IPS-18a (cell line): ENCODE measurements around the gene GPC3.
"Not testable (repeated sequence)": the region's sequence is repeated elsewhere in the genome, so short reads cannot be mapped to it uniquely, and the experiment has no call there.

ENCODE experiments used
- H3K27ac ChIP-seq: one replicate; pipeline ENCODE4 v1.5.1; 2013; ENCODE audit warnings: low read length
- H3K27me3 ChIP-seq: one replicate; pipeline ENCODE4 v1.6.1; 2013; ENCODE audit warnings: mild to moderate bottlenecking, low read length; ENCODE audit not compliant: control insufficient read depth, insufficient read depth
- H3K36me3 ChIP-seq: one replicate; pipeline ENCODE4 v1.6.1; 2013; ENCODE audit warnings: low read depth, low read length; ENCODE audit not compliant: control insufficient read depth
- H3K4me1 ChIP-seq: one replicate; pipeline ENCODE4 v1.6.1; 2013; ENCODE audit warnings: low read depth, low read length; ENCODE audit not compliant: control insufficient read depth
- H3K4me3 ChIP-seq: one replicate; pipeline ENCODE4 v1.5.1; 2013; ENCODE audit warnings: low read length
- H3K9ac ChIP-seq: one replicate; pipeline ENCODE4 v1.6.1; 2013; ENCODE audit warnings: mild to moderate bottlenecking, low read length, moderate library complexity
- H3K9me3 ChIP-seq: one replicate; pipeline ENCODE4 v1.6.1; 2013; ENCODE audit warnings: low read depth, low read length; ENCODE audit not compliant: control insufficient read depth

Gene GPC3

GRCh38 chrX:133530960-133531359, 454.4 kb downstream of the GPC3 start:
- peaks cover 5% of the 10 kb centered on the region for H3K4me1 ChIP-seq
- no peak overlapping the region for H3K27ac ChIP-seq
- H3K27me3 ChIP-seq, result no peaks in the 10 kb centered on the region
- no peak overlapping the region for H3K4me3 ChIP-seq
- no peaks in the 10 kb centered on the region for H3K36me3 ChIP-seq
- H3K9me3 ChIP-seq, result peaks cover 10% of the 10 kb centered on the region
- H3K9ac ChIP-seq, result no peak overlapping the region

GRCh38 chrX:133529578-133529977, 455.8 kb downstream of the GPC3 start:
- peaks cover 5% of the 10 kb centered on the region for H3K4me1 ChIP-seq
- no peaks in the 10 kb centered on the region for H3K27me3 ChIP-seq

GRCh38 chrX:133527825-133528224, 457.6 kb downstream of the GPC3 start:
- Histone ChIP-seq H3K27ac (no peak overlapping the region), H3K27me3 (no peaks in the 10 kb centered on the region), H3K9me3 (peaks cover 13% of the 10 kb centered on the region), H3K4me3 (no peak overlapping the region), H3K4me1 (peaks cover 5% of the 10 kb centered on the region), H3K36me3 (no peaks in the 10 kb centered on the region), H3K9ac (no peak overlapping the region)

More at GRCh38 chrX:133529578-133529977, 455.8 kb downstream of the GPC3 start:
- no peak overlapping the region for H3K9ac ChIP-seq
- H3K9me3 ChIP-seq, result peaks cover 10% of the 10 kb centered on the region
- H3K27ac ChIP-seq, result no peak overlapping the region
- H3K4me3 ChIP-seq, result no peak overlapping the region
- no peaks in the 10 kb centered on the region for H3K36me3 ChIP-seq

GRCh38 chrX:133527415-133527814, 458.0 kb downstream of the GPC3 start:
- Histone ChIP-seq H3K27ac (no peak overlapping the region), H3K9ac (no peak overlapping the region), H3K27me3 (no peaks in the 10 kb centered on the region), H3K36me3 (no peaks in the 10 kb centered on the region), H3K4me1 (peaks cover 5% of the 10 kb centered on the region), H3K9me3 (peaks cover 13% of the 10 kb centered on the region), H3K4me3 (no peak overlapping the region)

- not testable (repeated sequence) for H3K4me3 ChIP-seq, H3K36me3 ChIP-seq, H3K27me3 ChIP-seq, H3K4me1 ChIP-seq, H3K27ac ChIP-seq, H3K9ac ChIP-seq
- peaks cover 13% of the 10 kb centered on the region for H3K9me3 ChIP-seq
Observed at GRCh38 chrX:133526773-133527172, 458.6 kb downstream of the GPC3 start.

- H3K27me3 ChIP-seq, result no peaks in the 10 kb centered on the region
Observed at GRCh38 chrX:133523526-133523925, 461.9 kb downstream of the GPC3 start.

GRCh38 chrX:133523081-133523487, 462.3 kb downstream of the GPC3 start:
- Histone ChIP-seq H3K27ac (no peak overlapping the region), H3K9me3 (peaks cover 12% of the 10 kb centered on the region), H3K27me3 (no peaks in the 10 kb centered on the region), H3K9ac (no peak overlapping the region), H3K36me3 (no peaks in the 10 kb centered on the region), H3K4me3 (no peak overlapping the region), H3K4me1 (peaks cover 5% of the 10 kb centered on the region)

More at GRCh38 chrX:133523526-133523925, 461.9 kb downstream of the GPC3 start:
- H3K27ac ChIP-seq, result no peak overlapping the region
- H3K9me3 ChIP-seq, result peaks cover 11% of the 10 kb centered on the region
- no peak overlapping the region for H3K4me3 ChIP-seq
- peaks cover 5% of the 10 kb centered on the region for H3K4me1 ChIP-seq
- H3K9ac ChIP-seq, result no peak overlapping the region
- no peaks in the 10 kb centered on the region for H3K36me3 ChIP-seq

GRCh38 chrX:133516686-133517085, 468.7 kb downstream of the GPC3 start:
- no peaks in the 10 kb centered on the region for H3K27me3 ChIP-seq
- H3K27ac ChIP-seq, result no peak overlapping the region
- no peaks in the 10 kb centered on the region for H3K4me1 ChIP-seq
- H3K9me3 ChIP-seq, result peaks cover 18% of the 10 kb centered on the region
- H3K9ac ChIP-seq, result no peak overlapping the region
- H3K36me3 ChIP-seq, result no peaks in the 10 kb centered on the region
- H3K4me3 ChIP-seq, result no peak overlapping the region

GRCh38 chrX:133514486-133514885, 470.9 kb downstream of the GPC3 start:
- H3K4me1 ChIP-seq, result peaks cover 4% of the 10 kb centered on the region
- H3K9me3 ChIP-seq, result peaks cover 16% of the 10 kb centered on the region
- no peaks in the 10 kb centered on the region for H3K27me3 ChIP-seq
- H3K4me3 ChIP-seq, result no peak overlapping the region
- no peaks in the 10 kb centered on the region for H3K36me3 ChIP-seq
- no peak overlapping the region for H3K9ac ChIP-seq
- no peak overlapping the region for H3K27ac ChIP-seq

- Histone ChIP-seq H3K27ac (no peak overlapping the region), H3K36me3 (no peaks in the 10 kb centered on the region), H3K9ac (no peak overlapping the region), H3K4me3 (no peak overlapping the region), H3K9me3 (peaks cover 19% of the 10 kb centered on the region), H3K4me1 (peaks cover 4% of the 10 kb centered on the region), H3K27me3 (no peaks in the 10 kb centered on the region)
Observed at GRCh38 chrX:133513123-133513522, 472.3 kb downstream of the GPC3 start.

GRCh38 chrX:133511041-133511440, 474.4 kb downstream of the GPC3 start:
- no peak overlapping the region for H3K9ac ChIP-seq
- H3K36me3 ChIP-seq, result no peaks in the 10 kb centered on the region
- no peaks in the 10 kb centered on the region for H3K27me3 ChIP-seq
- H3K27ac ChIP-seq, result no peak overlapping the region
- peaks cover 11% of the 10 kb centered on the region for H3K9me3 ChIP-seq
- no peak overlapping the region for H3K4me3 ChIP-seq
- H3K4me1 ChIP-seq, result peaks cover 4% of the 10 kb centered on the region

GRCh38 chrX:133497356-133497755, 488.0 kb downstream of the GPC3 start:
- H3K27me3 ChIP-seq, result no peaks in the 10 kb centered on the region
- H3K9me3 ChIP-seq, result peaks cover 12% of the 10 kb centered on the region
- H3K4me3 ChIP-seq, result no peak overlapping the region
- no peaks in the 10 kb centered on the region for H3K36me3 ChIP-seq
- H3K27ac ChIP-seq, result no peak overlapping the region
- no peak overlapping the region for H3K9ac ChIP-seq
- no peaks in the 10 kb centered on the region for H3K4me1 ChIP-seq
